C1 segment of cervical spinal cord (tissue), 14 donors: Measurements from ENCODE around the gene IGSF10.

Source experiments
- DNase-seq, 14 donors: peaks; one replicate each; lab custom pipeline; 2025; lab: John Stamatoyannopoulos, UW

The IGSF10 gene

GRCh38 chr3:151425627-151426340 is 35.1 kb downstream of the IGSF10 start:
- DNase-seq = no peak

- DNase-seq = no peak
These were observed 37.8 kb downstream of the IGSF10 start for GRCh38 chr3:151423091-151423490.

- DNase-seq = no peak
These were observed 38.9 kb downstream of the IGSF10 start for GRCh38 chr3:151421938-151422337.

- no peak for DNase-seq
These were observed 41.1 kb downstream of the IGSF10 start for GRCh38 chr3:151419806-151420205.

GRCh38 chr3:151415289-151415688 is 45.6 kb downstream of the IGSF10 start:
- DNase-seq = no peak

GRCh38 chr3:151412989-151413388 is 47.9 kb downstream of the IGSF10 start:
- DNase-seq = no peak
